Nephron (organoid): ENCODE results near the gene MAGEB10.

ENCODE experiments used
- H3K27ac Mint-ChIP-seq, 3 experiments: 2 replicates each; pipeline ENCODE4 v1.8.0; 2020; ENCODE audit warnings: mixed read lengths in 3 of 3, mild to moderate bottlenecking in 2 of 3, moderate library complexity in 1 of 3
- H3K27me3 Mint-ChIP-seq: 2 replicates; pipeline ENCODE4 v1.8.0; 2021; ENCODE audit warnings: low read depth, mild to moderate bottlenecking, moderate library complexity, mixed read lengths
- H3K36me3 Mint-ChIP-seq: 2 replicates; pipeline ENCODE4 v1.8.0; 2020; ENCODE audit warnings: low read depth, mixed read lengths
- H3K4me1 Mint-ChIP-seq: 2 replicates; pipeline ENCODE4 v1.8.0; 2020; ENCODE audit warnings: mixed read lengths
- H3K4me3 Mint-ChIP-seq, 3 experiments: 2 replicates each; pipeline ENCODE4 v1.8.0; 2020; ENCODE audit warnings: mild to moderate bottlenecking in 3 of 3, mixed read lengths in 3 of 3, moderate library complexity in 2 of 3
- H3K9me3 Mint-ChIP-seq: 2 replicates; pipeline ENCODE4 v1.8.0; 2020; ENCODE audit warnings: mixed read lengths
- TF ChIP-seq, protein P1 (sequence below), 3 experiments: fragments of 200-600 bp; sonication (generic); IDR thresholded peaks; one replicate each; pipeline ENCODE4 v1.5.0; 2021; ENCODE audit warnings: antibody characterized with exemption in 3 of 3; ENCODE audit not compliant: unreplicated experiment in 3 of 3

MAGEB10 gene

DNA sequence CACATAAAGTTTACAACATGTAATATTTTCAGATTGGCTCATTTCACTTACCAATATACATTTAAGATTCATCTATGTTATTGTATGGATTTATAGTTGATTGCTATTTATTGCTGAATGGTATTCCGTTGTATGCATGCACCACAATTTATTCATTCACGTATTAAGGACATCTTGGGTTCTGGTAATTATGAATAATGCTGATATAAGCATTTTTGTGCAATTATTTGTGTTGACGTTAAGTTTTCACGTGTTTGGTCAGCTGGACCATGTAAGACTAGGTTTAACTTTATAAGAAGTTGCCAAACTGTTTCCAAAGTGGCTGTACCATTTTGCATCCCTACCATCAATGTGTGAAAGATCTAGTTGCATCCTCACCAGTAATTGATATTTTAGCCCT, 35.1 kb downstream of the MAGEB10 start:
- Mint-ChIP-seq H3K36me3 (no peaks in the 10 kb centered on the region), H3K27me3 (no peaks in the 10 kb centered on the region)

DNA sequence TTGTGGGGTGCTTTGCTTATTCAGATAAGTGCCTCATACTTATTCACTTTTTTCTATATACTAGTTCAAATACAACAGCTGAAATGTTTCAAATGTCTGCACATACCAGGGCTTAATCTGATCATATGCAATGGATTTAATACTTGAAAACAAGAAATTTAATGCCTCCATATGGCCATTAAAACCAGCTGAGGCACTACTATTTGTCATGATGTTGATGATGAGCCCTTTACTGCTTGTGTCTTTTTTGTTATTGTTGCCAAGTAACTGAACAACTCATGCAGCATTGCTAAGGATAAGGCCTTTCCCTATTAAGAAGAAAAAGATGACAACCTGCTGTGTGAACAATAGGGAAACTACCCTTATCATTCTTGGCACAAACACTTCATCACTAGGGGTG, 52.5 kb downstream of the MAGEB10 start:
- peaks cover 11% of the 10 kb centered on the region for H3K4me1 Mint-ChIP-seq
- TF ChIP-seq, protein P1, sequence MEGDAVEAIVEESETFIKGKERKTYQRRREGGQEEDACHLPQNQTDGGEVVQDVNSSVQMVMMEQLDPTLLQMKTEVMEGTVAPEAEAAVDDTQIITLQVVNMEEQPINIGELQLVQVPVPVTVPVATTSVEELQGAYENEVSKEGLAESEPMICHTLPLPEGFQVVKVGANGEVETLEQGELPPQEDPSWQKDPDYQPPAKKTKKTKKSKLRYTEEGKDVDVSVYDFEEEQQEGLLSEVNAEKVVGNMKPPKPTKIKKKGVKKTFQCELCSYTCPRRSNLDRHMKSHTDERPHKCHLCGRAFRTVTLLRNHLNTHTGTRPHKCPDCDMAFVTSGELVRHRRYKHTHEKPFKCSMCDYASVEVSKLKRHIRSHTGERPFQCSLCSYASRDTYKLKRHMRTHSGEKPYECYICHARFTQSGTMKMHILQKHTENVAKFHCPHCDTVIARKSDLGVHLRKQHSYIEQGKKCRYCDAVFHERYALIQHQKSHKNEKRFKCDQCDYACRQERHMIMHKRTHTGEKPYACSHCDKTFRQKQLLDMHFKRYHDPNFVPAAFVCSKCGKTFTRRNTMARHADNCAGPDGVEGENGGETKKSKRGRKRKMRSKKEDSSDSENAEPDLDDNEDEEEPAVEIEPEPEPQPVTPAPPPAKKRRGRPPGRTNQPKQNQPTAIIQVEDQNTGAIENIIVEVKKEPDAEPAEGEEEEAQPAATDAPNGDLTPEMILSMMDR (IDR thresholded peaks at IDR 0.05; ENCODE audit: unreplicated experiment in 3 of 3): no peak

More for the DNA sequence above, 35.1 kb downstream of the MAGEB10 start:
- TF ChIP-seq, protein P1 (IDR thresholded peaks at IDR 0.05; ENCODE audit: unreplicated experiment in 3 of 3): no peak
- no peaks in the 10 kb centered on the region for H3K4me1 Mint-ChIP-seq
- no peak overlapping the region for H3K4me3 Mint-ChIP-seq
- H3K27ac Mint-ChIP-seq: no peak overlapping the region
- H3K9me3 Mint-ChIP-seq: no peaks in the 10 kb centered on the region

DNA sequence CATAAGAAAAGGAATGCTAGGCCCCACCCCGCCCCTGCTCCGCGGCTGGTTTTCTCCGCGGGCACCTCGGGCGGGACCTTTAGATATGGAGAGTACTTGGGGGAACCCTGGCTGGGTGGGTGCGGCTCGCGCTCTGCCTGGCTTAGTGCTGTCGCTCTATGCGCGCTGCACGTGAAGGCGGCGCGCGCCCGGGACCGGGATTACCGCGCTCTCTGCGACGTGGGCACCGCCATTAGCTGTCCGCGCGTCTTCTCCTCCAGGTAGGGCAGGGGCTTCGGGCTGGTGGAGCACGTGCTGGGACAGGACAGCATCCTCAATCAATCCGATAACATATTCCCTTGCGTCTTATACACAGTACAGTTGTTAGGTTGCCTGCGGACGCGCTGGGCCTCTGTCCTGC, 56.0 kb downstream of the MAGEB10 start:
- Mint-ChIP-seq H3K9me3 (peaks cover 2% of the 10 kb centered on the region), H3K4me3 (no peak overlapping the region), H3K4me1 (peaks cover 11% of the 10 kb centered on the region)

More for the DNA sequence above, 52.5 kb downstream of the MAGEB10 start:
- H3K27me3 Mint-ChIP-seq: no peaks in the 10 kb centered on the region
- H3K4me3 Mint-ChIP-seq: no peak overlapping the region
- H3K36me3 Mint-ChIP-seq: no peaks in the 10 kb centered on the region
- H3K9me3 Mint-ChIP-seq: peaks cover 2% of the 10 kb centered on the region
- H3K27ac Mint-ChIP-seq: no peak overlapping the region

More for the DNA sequence above, 56.0 kb downstream of the MAGEB10 start:
- TF ChIP-seq, protein P1 (IDR thresholded peaks at IDR 0.05; ENCODE audit: unreplicated experiment in 3 of 3): no peak
- no peaks in the 10 kb centered on the region for H3K27me3 Mint-ChIP-seq
- no peaks in the 10 kb centered on the region for H3K36me3 Mint-ChIP-seq
- no peak overlapping the region for H3K27ac Mint-ChIP-seq
